ENCODE results near the gene HSF2. TPM values are rescaled to one million over a fixed set of nuclear protein-coding genes. Genes with fewer than 3 reads are reported as not detected.
A peak's percentile ranks its signal among the peaks of the same experiment; 100 is the strongest.

The HSF2 gene
- total RNA-seq, 3 donors from 2014 or later = 5.4 to 11.8 (median 6.1) TPM

DNA sequence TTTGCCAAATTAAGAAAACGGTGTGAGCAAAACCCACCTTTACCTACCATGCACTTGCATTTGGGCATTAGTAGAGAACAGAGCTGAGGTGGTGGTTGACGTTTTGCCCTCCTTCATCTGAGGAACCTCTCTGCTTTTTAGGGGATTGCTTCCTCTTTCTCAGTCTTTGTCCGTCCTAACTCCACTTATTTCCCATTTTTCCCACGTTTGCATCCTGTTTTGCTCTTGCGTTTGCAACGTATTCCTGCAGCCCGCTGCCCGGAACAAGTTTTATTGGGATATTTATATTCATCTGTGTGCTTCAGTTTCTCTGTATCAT lies 72.5 kb downstream of the HSF2 start:
- Histone ChIP-seq H3K9me3 (no peaks in the 10 kb centered on the region), H3K4me3 (peak overlapping the region; percentile 83), H3K4me1 (ENCODE audit: low read depth) (peaks cover 16% of the 10 kb centered on the region), H3K36me3 (ENCODE audit: low read depth) (no peaks in the 10 kb centered on the region)
- no peak for DNase-seq
- intact Hi-C loops (cut with DNase I, micrococcal nuclease) = no loop called here
- peak; percentile 50 for ATAC-seq
- TF ChIP-seq CTCF (IDR thresholded peaks at IDR 0.05) = no peak

- intact Hi-C loops (cut with DNase I, micrococcal nuclease) = no loop called here
- no peak for ATAC-seq
- peaks cover 7% of the 10 kb centered on the region for H3K4me1 ChIP-seq (ENCODE audit: low read depth)
- no peak overlapping the region for H3K4me3 ChIP-seq
- DNase-seq = no peak
- H3K36me3 ChIP-seq (ENCODE audit: low read depth) = no peaks in the 10 kb centered on the region
- TF ChIP-seq CTCF (IDR thresholded peaks at IDR 0.05) = no peak
- H3K9me3 ChIP-seq = no peaks in the 10 kb centered on the region
Measured at GRCh38 chr6:122476131-122476530, 76.7 kb downstream of the HSF2 start.

DNA sequence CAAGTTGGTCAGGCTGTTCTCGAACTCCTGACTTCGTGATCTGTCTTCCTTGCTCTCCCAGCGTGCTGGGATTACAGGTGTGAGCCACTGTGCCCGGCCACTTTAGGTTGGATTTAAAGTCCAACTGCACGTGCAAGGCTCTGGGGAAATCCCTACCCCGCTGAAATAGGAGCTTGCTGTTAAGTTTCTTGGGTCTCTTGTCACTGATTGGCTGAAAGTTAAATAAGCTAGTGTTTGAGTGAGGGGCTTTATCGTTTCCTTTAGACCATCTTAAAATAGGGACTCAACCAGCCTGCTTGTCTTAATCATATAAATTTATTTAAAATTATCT lies 83.3 kb downstream of the HSF2 start:
- ATAC-seq (no peak), DNase-seq (no peak)
- no peaks in the 10 kb centered on the region for H3K36me3 ChIP-seq (ENCODE audit: low read depth)
- intact Hi-C loops (cut with DNase I, micrococcal nuclease) = no loop called here
- no peaks in the 10 kb centered on the region for H3K4me1 ChIP-seq (ENCODE audit: low read depth)
- H3K4me3 ChIP-seq = no peak overlapping the region
- H3K9me3 ChIP-seq = no peaks in the 10 kb centered on the region
- no peak for TF ChIP-seq CTCF (IDR thresholded peaks at IDR 0.05)

Other genes starting within 250 kb of the HSF2 start
- gene SERINC1, start 72.2 kb downstream of the HSF2 start, total RNA-seq = 100 to 1,000 TPM; 111 to 201 (median 113) TPM
- gene PKIB, start 210.8 kb downstream of the HSF2 start, total RNA-seq = 100 to 1,000 TPM in 2 of 3 donors, 10 to 100 TPM in 1; 75.1 to 214 (median 122) TPM